Measurements from ENCODE around the gene MEIS2. TPM values are rescaled to one million over a fixed set of nuclear protein-coding genes. Genes with fewer than 3 reads are reported as not detected.

MEIS2 gene
- total RNA-seq, 1 donor: 17.7 TPM

- H3K79me2 ChIP-seq (ENCODE audit: insufficient read depth, low read length): no peaks in the 10 kb centered on the region
- peaks cover 2% of the 10 kb centered on the region for H4K20me1 ChIP-seq (ENCODE audit: insufficient read depth, low read length)
- peak overlapping the region; percentile 43 for H3K4me2 ChIP-seq (ENCODE audit: insufficient read depth, low read length)
- no peak overlapping the region for H3K4me3 ChIP-seq (ENCODE audit: insufficient read depth, low read length)
- no peak for DNase-seq (ENCODE audit: insufficient read length, low spot score, missing footprints)
- peaks cover 14% of the 10 kb centered on the region for H3K4me1 ChIP-seq (ENCODE audit: insufficient read depth, low read length)
- no peaks in the 10 kb centered on the region for H3K36me3 ChIP-seq (ENCODE audit: insufficient read depth, low read length)
- no peak for TF ChIP-seq CTCF (IDR thresholded peaks at IDR 0.05; ENCODE audit: extremely low read depth, low read depth, low read length)
- no peak overlapping the region for H2AFZ ChIP-seq (ENCODE audit: low read length)
- no peaks in the 10 kb centered on the region for H3K9me3 ChIP-seq (ENCODE audit: low read depth, low read length)
- H3K27ac ChIP-seq (ENCODE audit: low read depth, low read length): no peak overlapping the region
- H3K27me3 ChIP-seq (ENCODE audit: insufficient read depth, low read length): peaks cover 95% of the 10 kb centered on the region
Observed at GRCh38 chr15:36880913-36881460, 219.4 kb downstream of the MEIS2 start.

- Histone ChIP-seq H3K27me3 (ENCODE audit: insufficient read depth, low read length) (peaks cover 90% of the 10 kb centered on the region), H3K4me1 (ENCODE audit: insufficient read depth, low read length) (peaks cover 14% of the 10 kb centered on the region)
- TF ChIP-seq CTCF (IDR thresholded peaks at IDR 0.05; ENCODE audit: extremely low read depth, low read depth, low read length): no peak
Observed at GRCh38 chr15:36880224-36880912, 220.0 kb downstream of the MEIS2 start.

GRCh38 chr15:36879568-36880222 lies 220.7 kb downstream of the MEIS2 start:
- no peak overlapping the region for H2AFZ ChIP-seq (ENCODE audit: low read length)
- H3K9me3 ChIP-seq (ENCODE audit: low read depth, low read length): no peaks in the 10 kb centered on the region

More at GRCh38 chr15:36880224-36880912, 220.0 kb downstream of the MEIS2 start:
- Histone ChIP-seq H3K4me2 (ENCODE audit: insufficient read depth, low read length) (peak overlapping the region; percentile 43), H2AFZ (ENCODE audit: low read length) (no peak overlapping the region), H3K4me3 (ENCODE audit: insufficient read depth, low read length) (no peak overlapping the region), H3K9me3 (ENCODE audit: low read depth, low read length) (no peaks in the 10 kb centered on the region), H3K36me3 (ENCODE audit: insufficient read depth, low read length) (no peaks in the 10 kb centered on the region), H4K20me1 (ENCODE audit: insufficient read depth, low read length) (peaks cover 2% of the 10 kb centered on the region), H3K27ac (ENCODE audit: low read depth, low read length) (no peak overlapping the region), H3K79me2 (ENCODE audit: insufficient read depth, low read length) (no peaks in the 10 kb centered on the region)
- DNase-seq (ENCODE audit: insufficient read length, low spot score, missing footprints): no peak

More at GRCh38 chr15:36879568-36880222, 220.7 kb downstream of the MEIS2 start:
- Histone ChIP-seq H3K27me3 (ENCODE audit: insufficient read depth, low read length) (peaks cover 89% of the 10 kb centered on the region), H3K79me2 (ENCODE audit: insufficient read depth, low read length) (no peaks in the 10 kb centered on the region), H3K27ac (ENCODE audit: low read depth, low read length) (no peak overlapping the region), H3K36me3 (ENCODE audit: insufficient read depth, low read length) (no peaks in the 10 kb centered on the region), H4K20me1 (ENCODE audit: insufficient read depth, low read length) (peaks cover 2% of the 10 kb centered on the region), H3K4me1 (ENCODE audit: insufficient read depth, low read length) (peaks cover 14% of the 10 kb centered on the region), H3K4me3 (ENCODE audit: insufficient read depth, low read length) (no peak overlapping the region), H3K4me2 (ENCODE audit: insufficient read depth, low read length) (no peak overlapping the region)
- DNase-seq (ENCODE audit: insufficient read length, low spot score, missing footprints): peak; percentile 46
- TF ChIP-seq CTCF (IDR thresholded peaks at IDR 0.05; ENCODE audit: extremely low read depth, low read depth, low read length): no peak
